Nucleus accumbens (tissue), 56 donors: Measurements from ENCODE around the gene TBX6.

ENCODE experiments used
- DNase-seq, 56 donors: peaks; one replicate each; lab custom pipeline; 2025; lab: John Stamatoyannopoulos, UW

Gene TBX6

DNA sequence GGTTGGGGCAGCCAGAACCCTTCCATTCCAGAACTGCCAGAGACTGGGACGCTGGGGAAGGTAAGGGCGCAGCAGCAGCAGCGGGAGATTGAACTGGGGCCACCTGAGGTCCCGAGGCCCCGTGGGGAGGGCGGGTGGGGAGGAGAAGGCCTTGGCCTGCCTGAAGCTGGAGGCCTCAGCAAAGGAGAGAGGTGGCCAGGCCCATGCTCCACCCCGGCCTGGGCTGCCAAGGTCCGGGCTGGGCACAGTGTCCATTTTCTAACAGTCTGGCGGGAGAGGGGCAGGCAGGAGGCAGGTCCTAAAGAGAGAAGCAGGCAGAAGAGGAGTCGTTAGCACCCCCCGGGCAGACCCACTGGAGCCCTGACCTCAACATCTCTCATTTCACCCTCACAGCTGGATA is 22.7 kb upstream of the TBX6 start:
- DNase-seq = no peak

DNA sequence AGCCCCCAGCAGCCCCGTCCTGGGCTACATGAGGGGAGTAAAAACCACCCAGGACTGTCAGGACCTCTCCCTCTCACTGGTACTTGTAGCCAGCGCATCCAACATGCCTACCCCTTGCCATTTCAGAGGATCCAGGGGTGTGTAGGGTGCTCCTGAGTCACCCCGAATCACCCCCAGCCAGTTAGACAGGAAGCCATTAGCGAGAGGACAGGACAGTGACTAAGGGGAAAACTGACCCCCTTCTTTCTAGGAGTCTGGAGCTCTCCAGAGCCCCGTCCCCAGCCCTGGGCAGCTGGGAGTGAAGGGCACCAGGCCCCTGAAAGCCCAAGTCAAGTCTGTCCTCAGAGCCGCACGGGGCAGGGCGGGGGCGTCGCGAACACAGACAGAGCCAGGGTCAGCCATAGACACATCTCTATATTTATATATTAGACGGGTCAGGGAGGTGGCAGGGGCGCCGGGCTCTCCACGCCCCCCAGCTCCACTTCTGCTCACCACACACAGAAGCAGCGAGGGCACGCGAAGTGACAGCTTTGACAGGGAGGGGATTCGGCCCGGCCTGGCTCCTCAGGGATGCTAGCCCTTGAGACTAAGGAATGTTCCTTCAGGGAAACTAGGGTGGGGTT is 22.1 kb upstream of the TBX6 start:
- DNase-seq = no peak

DNA sequence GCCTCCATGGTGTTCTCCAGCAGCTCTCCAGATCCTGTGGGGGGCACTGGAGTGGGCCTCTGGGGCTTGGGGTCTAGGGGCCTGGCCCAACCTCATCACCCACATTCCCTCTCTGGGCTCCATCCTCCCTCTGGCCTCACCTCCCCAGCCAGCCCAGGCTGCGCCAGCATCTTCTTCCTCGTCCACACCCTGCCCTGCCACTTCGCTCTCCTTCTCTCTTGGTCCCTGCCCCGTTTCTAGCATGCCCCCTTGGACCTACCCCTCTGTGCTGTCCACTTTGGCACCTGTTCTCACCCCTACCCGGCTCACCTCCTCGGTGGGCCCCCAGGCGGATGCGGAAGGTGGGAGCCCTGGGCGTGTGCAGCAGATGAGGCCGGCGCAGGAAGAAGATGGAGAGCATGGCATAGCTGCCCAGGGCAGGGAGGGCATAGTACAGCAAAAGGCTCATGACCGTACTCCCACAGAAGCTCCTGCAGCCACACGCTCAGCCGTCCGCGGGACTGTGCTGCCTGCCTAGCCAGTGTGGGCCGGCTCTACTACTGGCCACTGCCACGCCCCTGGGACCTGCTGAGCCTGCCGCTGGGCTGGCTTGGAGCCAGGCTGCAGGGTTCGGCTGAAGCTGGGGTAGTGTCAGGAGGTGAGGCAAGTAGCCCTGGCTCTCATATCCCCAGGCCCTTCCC is 21.4 kb upstream of the TBX6 start, which contains the start of gene GDPD3:
GDPD3 (minus strand) TSS at position 507 of the 680 bp plus-strand sequence; CDS start at position 448, 59 bp downstream.
- no peak for DNase-seq

DNA sequence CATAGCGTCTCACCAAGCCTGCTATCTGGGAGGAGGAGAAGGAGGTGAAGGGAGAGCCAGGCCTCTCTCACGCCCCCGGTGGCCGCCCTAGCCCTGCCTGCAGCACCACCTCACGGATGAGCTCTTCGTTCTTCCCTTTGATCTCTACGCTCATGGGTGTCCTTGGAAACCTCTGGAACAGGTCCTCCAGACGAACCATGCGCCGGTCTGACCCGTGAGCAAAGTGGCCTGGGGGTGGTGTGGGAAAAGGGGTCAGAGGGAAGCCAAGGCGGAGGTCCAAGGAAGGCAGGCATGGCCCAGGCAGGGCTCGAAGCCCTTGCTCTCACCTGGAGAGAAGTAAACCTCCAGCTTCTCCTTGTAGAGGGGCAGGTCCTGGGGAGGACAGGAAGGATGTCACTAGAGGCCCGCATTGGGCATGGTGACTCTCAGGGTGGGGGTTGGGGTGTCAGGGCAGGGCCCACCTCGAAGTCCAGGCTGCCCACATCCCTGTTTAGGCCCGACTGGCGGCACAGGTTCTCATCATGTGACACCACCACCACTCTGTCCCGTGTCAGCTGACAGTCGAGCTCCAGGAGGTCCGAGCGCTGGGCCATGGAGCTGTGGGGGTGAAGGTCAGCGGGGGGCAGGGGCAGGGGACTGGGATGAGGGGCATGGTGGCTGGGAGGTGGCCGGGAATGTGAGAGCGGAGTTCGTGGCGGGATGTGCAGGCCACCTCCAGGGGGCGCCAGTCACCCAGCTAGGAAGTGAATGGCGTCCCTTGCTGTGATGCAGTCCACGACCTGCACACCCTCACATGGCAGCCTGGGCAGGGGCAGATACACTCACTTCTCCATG is 20.7 kb upstream of the TBX6 start:
- peak in 8 of 56 donors; percentile 4 to 29 (median 12) for DNase-seq

GRCh38 chr16:30110661-30111060 is 18.9 kb upstream of the TBX6 start:
- no peak for DNase-seq

GRCh38 chr16:30108059-30108850 is 16.5 kb upstream of the TBX6 start:
- DNase-seq = no peak

DNA sequence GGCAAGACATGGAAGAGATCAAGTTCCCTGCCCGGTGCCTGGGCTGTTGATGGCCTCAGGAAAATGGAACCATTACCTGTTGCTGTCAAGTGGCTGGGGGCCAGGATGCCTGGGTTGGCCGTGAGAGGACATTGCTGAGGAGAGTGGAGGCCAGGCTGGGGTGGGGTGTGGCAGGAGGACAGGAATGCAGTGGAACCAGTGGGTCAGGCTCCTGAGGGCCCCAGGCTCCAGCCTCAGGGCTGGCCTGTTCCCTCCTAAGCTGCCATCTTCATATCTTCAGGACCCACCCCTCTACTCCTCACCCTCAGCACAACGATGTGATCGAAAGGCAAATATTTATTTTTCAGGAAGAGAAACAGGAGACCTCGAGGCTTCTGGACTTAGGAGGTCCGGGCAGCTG is 12.8 kb upstream of the TBX6 start:
- no peak for DNase-seq

GRCh38 chr16:30104090-30104489 is 12.4 kb upstream of the TBX6 start:
- no peak for DNase-seq

GRCh38 chr16:30096862-30097563 is 5.3 kb upstream of the TBX6 start:
- no peak for DNase-seq

DNA sequence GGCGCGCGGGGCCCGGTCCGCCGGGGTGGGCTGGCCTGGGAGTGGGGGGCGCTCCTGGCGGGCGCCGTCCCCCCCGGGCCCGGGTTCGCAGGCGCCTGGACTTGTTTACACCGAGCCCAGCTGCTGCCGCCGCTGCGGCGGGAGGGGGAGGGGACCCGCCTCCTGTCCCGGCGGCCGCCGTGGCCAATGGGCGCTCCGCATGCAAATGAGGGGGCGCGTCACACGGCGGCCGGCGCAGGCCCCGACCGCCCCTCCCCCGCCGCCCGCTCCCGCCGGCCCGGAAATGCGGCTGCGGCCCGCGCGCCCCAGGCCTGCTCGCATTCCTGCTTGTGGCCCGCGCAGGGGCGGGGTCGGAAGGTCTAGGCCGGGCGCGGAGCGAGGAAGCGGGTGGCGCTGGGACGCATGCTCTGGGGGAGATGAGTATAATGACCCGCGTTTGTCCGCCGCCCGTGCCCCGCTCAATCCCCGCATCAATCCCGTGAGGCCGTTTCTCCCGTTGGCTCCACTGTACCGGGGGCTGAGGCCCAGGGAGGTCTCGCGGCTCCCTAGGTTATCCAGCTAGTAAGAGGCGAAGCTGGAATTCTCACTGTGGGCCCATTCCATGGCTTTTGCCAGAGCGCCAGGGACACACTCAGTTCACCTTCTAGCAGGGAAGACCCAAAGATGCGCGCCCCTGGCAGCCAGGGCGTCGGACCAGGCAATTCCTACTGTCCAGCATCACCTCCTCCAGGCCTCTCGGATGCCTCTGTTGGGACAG is 4.6 kb upstream of the TBX6 start, which contains the start of gene YPEL3:
YPEL3 (minus strand) TSS at position 109 of the 757 bp plus-strand sequence. CDS start 731 bp downstream, outside the sequence.
- DNase-seq = peak in 55 of 56 donors; percentile 29 to 98 (median 85)

GRCh38 chr16:30095166-30096078 is 3.7 kb upstream of the TBX6 start:
- DNase-seq = peak in 10 of 56 donors; percentile 7 to 42 (median 26)

DNA sequence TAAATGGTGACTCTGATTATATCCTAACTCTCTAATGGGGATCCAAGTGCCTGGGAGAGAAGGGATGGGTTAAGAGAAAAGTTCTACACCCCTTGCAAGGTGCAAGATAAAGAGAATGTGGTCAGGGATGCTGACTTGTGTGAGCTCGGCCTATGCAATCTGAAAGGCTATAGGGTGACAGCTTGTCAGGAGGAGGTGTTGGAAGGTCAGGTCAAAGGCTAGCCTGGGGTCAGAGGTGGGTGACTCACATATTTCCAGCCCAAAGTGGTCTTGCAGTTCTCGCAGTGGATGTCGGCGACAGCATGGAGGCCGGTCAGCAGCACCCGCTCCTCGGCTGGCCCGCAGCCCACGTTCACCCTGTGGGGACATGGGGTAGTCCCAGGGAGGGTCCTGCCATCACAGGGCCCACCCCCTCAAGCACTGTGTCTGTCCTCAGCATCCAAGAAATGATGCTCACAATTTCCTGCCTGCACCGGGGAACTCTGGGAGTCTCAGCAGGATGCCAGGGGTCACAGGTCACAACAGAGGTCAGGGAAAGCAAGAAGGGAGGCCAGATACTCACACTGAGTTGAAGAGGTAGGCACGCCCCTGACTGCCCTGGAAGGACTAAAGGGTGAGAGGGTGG is 2.9 kb upstream of the TBX6 start:
- no peak for DNase-seq

DNA sequence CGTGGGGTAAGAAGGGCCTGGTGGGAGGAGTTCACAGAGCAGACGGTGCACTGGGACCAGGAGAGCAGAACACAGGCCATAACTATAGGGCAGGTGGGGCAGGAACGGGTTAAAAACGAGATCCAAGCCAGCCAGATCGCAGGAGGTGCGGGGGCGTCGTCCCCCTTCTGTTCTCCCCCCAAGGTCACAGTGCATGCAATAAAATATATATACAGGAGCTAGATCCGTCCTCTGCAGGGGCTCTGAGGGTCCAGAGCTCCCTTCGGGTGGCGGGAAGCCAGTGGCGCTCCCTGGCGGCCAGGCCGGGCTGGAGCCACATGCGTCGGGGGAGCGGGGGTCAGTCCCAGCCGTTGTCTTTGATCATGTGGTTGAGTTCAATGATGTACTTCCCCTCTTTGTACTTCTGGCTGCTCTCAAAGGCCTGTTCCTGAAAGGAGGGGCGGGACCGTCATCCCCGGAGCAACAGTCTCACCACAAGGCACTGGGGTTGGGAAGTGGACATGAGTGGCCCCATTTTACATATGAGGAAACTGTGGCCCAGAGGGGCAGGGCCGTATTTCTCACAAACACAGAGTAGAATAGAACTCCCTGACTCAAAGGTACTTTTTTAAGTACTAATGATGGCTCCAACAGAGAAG is 768 bp upstream of the TBX6 start:
- peak in 45 of 56 donors; percentile 15 to 74 (median 53) for DNase-seq

DNA sequence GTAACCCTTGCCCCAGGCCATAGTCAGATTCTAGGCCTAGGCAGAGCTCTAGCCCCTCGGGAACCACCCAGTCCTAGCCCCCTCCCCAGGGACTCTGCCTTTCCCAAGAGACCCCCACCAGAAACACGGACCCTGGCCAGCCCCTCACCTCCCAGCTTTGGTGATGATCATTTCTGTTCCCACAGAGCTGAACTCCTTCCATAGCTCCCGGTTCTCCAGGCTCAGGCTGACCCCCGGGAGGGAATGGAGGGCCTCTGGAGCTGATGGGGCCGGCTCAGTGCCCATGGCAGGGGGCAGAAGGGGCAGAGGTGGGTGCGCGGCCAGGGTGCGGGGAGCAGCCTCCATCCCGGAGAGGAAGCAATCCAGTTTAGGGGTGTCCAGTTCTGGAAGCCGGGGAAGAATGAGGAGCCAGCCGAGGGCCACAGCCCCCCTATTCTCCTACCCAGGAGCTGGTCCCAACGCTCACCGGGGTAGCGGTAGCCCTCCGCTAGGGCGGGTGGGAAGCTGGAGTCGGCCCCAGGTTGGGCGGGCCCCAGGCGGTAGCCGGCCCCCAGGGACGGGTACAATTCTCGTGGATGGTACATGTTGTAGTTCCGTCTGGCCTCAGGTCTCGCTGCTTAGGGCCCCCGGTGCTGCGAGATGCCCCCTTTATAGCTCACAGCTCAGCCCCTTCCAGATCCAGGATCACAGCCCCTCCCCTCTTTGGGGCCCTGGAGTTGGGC is 953 bp downstream of the TBX6 start:
- no peak for DNase-seq

- no peak for DNase-seq
These were observed 2.7 kb downstream of the TBX6 start for GRCh38 chr16:30088832-30089624.
